Amniotic epithelial cell (primary cell): ENCODE measurements around the gene PHF23.
A peak's percentile ranks its signal among the peaks of the same experiment; 100 is the strongest.
"Not testable (repeated sequence)": the region's sequence is repeated elsewhere in the genome, so short reads cannot be mapped to it uniquely, and the experiment has no call there.

Source experiments
- DNase-seq: peaks from one replicate; pipeline ENCODE4 v3.0.0-alpha.2; 2010; ENCODE audit warnings: low read depth

PHF23 gene

DNA sequence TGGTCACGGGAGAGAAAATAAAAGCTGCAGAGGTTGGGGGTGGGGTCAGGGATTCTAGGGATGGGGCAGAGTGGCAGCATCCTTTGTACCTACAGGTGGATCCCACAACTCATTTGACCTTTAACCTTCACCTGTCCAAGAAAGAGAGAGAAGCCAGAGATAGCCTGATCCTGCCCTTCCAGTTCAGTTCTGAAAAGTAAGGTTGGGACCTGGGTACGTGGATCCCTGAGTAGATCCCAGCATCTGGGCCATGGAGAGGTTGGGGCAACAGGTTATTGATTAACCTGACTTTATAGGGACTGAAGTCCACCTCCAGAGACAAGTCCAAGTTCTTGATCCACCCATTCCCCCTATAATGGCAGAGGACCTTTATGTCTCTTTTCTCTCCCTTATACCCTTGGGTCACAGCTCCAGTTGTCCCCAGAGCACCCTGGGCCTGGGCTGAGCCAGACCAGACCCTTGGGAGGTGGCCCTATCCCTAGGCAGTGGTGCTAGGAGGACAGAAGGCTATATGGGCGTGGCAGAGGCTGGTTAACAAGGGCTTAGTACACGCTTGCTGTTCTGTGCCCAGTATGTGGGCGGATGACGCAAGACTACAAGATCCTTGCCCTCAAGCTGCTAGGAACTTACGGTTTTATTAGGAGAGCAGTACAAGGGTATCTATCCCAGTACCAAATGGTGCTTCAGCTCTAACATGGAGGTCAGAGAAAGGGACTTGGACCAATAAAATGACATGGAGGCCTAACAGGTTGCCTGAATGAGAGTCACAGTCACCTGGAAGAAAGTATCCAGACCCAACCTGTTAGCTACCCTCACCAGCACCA lies 19.7 kb upstream of the PHF23 start:
- peak; percentile 65 for DNase-seq

DNA sequence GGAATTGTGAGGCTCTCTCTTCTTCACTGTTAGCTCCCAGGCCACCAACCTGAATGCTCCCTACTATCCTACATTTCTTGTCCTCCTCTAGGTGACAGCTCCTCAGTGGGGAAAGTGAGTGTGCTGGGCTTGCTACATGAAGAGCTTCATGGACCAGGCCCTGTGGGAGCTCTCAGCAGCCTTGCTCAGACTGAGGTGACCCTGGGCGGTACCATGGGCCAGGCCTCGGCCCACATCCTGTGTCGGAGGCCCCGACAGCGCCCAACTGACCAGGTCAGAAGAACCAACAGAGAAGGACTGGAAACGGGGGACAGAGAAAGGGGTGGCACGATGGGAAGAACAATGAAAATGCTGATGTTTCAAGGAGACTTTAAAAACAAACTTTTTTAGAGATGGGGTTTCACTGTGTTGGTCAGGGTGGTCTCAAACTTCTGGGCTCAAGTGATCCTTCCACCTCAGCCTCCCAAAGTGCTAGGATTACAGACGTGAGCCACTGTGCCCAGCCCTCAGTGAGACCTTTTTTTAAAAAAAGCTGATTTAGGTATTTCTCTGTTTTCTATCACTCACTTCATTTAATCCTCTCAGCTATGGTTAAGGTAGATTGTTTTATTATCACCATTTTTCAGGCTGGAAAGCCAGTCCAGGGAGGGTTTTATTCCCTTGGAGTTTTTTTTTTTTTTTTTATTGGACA lies 17.7 kb upstream of the PHF23 start:
- no peak for DNase-seq

DNA sequence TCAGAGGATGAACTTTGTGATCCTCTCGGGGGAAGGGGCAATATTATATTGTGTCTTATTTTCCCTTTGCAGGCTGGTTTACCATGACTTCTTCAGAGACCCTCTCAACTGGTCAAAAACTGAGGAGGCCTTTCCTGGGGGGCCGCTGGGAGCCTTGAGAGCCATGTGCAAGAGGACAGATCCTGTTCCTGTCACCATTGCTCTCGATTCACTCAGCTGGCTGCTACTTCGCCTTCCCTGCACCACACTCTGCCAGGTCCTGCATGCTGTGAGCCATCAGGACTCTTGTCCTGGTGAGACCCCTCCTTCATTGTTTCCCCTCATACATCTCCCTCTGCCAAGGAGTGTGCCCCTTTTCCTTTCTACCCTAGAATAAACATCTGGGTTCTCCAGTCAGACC lies 15.3 kb upstream of the PHF23 start:
- no peak for DNase-seq

DNA sequence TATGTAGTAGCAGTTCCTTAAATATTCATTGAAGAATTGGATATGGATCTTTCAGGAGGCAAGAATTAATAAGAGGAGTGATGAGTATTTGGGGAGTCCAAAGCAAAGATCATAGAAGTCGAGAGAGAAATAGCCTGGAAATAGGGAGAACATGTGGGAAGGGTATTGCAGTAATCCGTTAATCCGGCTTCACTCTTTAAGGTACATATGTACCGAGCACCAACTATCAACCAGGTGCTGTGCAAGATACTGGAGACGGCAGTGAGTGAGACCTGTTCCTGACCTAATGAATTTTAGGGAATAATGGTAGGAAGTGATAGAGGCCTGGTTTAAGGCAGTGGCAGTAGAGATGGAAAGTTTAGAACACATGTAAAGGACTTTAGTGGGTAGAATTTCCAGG lies 13.8 kb upstream of the PHF23 start:
- no peak for DNase-seq

DNA sequence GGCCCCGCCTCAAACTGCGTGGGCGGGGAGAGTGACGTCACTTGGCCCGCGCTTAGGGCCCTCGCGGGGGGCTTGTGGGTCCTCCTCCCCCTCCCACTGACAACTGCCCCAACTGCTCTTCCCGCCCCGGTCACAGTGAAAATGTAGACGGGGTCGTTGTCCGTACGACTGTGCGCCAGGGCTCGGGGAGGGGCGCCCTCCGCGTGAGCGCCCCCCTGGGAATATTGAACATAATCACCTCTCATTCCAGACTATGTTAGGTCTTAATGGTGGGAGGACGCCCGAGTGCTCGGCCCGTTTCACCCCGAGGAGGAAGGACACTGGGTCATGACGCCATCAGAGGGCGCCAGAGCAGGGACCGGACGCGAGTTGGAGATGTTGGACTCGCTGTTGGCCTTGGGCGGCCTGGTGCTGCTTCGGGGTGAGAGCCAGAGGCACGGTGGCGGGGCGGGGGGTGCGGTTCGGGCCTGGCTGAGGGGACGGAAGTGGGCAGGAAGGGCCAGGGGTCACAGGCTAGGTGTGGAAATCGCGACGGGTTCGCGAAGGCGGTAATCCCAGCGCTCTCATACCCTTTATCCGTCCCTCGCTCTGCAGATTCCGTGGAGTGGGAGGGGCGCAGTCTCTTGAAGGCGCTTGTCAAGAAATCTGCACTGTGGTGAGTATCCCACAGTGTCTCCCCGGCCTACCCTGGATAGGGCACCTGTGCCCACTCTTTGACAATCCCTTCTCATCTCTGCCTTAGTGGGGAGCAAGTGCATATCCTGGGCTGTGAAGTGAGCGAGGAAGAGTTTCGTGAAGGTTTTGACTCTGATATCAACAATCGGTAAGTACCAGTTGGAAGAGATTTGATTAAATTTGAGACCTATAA lies 13.2 kb upstream of the PHF23 start, which contains the start of gene ELP5:
ELP5 (plus strand) TSS at position 40 of the 868 bp plus-strand sequence; CDS start at position 376, 336 bp downstream.
- DNase-seq: peak; percentile 90

DNA sequence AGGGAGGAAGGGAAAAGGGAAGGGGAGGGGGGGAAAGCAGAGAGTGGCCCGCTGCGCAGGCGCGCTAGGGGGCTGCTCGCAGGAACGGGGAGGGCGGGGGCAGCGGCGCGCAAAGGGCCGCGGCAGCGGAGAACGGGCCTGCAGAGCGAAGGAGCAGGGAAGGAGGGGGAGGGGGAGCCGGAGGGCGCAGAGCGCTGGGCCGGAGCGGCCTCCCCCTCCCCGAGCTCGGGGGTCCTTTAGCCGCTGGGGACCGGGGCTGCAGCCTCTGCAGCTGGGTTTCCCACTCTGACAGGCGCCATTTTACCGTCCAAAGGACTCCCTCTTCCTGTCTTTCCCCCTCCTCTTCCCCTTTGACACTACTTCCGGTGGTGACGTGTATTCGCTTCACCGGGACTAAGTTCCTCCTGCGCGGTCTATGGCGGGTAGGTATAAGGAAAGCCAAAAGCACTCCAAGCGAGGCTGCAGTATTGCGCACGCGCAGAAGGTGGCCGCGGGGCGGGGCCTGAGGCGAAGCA lies 12.5 kb upstream of the PHF23 start, which contains the start of gene CTDNEP1:
CTDNEP1 (minus strand) TSS at position 74 of the 515 bp plus-strand sequence. CDS start 438 bp downstream, outside the sequence.
- peak; percentile 100 for DNase-seq

DNA sequence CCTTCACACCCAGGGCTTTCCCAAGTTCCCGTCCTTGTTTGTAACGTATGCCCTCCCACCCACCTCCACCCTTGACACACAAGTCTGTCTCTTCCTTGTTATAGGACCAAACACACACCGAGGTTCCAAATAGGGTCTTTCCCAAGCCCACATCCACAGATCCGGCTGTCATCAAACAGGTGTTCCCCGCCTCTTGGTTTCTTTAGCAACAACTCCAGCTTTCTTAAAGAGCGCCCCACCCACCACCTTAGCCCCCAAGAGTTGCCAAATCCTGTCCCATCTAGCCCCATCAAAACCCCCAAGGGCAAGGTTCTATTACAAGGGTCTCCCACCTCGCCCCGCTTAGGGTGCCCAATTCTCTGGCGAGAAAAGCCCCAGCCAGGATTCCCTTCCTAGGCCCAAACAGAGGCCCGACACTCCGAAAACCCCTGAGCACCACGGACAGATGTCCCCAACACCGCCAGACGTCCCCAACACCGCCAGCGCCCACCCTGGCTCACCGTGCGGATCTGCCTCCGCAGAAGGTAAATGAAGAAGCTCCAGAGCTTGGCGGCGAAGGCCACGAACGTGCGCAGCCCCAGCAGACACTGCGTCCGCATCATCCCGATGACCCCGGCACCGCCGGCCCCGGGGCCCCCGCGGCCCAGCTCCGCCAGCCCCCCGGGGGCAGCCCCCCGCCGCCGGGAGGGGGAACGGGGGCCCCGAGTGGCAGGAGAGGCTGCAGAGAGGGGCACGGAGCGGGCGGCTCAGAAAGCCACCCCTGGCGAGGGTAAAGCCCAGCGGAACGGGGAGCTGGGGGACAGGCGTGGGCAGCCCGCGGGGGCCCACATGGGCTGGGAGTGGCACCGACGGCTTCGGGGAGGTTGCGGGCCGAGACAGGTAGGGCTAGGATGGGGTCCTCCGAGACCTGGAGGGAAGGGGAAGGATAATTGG lies 11.7 kb upstream of the PHF23 start:
- DNase-seq: no peak

DNA sequence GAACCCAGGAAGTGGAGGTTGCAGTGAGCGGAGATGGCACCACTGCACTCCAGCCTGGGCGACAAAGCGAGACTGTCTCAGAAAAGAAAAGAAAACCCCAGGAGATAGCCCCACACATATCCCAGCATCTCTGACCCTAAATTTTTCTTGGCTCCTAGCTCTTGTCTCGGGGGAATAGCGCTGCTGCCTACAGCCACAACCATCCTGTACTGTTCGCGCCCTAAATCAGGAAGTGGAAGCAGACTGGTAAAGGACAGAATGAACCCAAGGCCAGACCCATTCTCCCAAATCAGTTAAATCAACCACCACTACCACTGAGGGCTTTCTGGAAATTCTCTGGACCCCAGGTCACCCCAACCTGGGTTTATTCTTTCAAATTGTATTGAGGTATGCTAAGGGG lies 10.6 kb upstream of the PHF23 start:
- DNase-seq: no peak

DNA sequence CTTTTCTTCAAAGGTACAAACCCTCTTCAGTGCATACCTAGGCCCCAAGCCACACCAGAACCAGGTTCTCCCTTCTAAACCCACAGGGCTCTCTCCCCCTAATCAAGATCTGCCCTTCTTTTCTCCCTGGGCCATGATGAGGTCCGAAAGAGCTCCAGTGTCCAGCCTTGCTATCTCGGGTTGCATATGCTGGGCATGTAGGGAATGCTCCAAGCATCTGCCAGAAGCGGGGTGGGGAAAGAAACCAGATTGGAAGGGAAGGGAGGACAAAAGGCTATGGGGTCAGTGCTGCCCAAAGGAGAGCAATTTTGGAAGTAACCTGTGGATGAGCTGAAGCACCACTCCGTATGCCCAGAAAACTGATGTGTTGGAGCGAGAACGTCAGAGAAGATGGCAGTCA lies 10.0 kb upstream of the PHF23 start:
- DNase-seq: no peak

DNA sequence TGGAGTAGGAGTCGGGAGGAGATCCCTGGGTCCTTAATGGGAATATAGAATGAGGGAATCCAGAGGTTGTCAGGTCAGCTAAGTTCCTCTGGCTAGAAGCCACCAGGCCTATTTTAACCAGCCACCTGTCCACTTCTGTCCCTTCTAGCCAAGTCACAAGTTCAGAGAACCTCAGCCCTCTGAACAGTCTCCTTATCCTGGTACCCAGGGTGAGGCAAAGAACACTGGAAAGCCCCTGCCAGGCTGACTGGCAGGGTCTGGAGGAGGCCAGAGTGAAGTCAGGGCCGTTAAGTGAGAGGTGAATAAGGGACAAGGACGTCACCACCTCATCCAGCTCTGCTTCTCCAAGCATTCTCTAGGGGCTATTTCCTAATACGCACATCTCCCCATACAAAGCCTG lies 9.5 kb upstream of the PHF23 start:
- no peak for DNase-seq

DNA sequence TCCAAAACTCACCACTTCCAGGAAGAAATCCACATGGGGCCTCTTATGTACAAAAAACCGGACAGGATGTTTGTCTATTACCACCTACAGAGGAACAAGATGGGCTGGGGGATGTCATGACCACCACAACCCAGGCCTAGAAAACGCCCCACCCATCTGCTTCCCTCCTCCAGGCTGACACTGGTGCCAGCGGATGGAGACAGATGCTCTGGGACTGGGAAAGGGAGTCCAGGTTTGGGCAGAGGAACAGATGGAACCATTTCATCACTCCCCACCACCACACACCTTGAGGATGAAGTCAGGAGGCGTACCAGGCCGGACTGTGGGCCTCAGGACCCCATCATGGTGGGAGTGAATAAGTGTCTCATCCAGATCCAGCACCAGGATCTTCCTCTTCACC lies 7.5 kb upstream of the PHF23 start:
- no peak for DNase-seq

DNA sequence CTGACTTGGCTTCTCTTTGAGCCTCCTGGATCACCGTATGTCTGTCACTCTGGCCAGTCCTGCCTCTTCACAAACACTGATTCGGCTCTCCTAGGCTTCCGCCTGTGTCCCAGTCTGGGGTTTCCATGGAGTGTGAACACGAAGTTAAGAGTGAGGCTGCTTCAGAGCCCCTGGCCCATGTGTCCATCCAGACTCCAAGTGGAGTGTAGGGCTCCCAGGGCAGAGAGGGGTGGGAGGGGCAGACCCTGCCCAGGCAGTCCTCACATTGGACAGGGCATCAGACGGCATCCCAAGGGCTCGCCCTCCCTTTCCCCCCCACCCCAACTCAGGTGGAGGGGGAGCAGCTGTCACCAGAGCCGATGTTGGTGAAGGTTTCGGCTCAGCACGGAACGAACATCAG lies 4.6 kb upstream of the PHF23 start:
- not testable (repeated sequence) for DNase-seq

DNA sequence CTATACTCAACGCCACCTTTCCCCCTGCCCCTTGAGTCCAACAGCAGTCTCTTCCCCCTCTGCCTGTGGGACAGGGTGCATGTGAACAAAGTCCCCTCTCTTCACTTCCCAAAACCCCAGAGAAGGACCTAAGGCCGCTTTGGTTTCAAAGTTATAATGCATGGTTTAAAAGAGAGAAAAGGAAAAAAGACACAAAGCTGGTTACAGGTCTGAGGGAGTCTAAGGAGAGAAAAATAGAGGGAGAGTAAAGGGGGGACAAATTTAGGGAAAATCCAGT lies 4.1 kb upstream of the PHF23 start:
- DNase-seq: no peak

DNA sequence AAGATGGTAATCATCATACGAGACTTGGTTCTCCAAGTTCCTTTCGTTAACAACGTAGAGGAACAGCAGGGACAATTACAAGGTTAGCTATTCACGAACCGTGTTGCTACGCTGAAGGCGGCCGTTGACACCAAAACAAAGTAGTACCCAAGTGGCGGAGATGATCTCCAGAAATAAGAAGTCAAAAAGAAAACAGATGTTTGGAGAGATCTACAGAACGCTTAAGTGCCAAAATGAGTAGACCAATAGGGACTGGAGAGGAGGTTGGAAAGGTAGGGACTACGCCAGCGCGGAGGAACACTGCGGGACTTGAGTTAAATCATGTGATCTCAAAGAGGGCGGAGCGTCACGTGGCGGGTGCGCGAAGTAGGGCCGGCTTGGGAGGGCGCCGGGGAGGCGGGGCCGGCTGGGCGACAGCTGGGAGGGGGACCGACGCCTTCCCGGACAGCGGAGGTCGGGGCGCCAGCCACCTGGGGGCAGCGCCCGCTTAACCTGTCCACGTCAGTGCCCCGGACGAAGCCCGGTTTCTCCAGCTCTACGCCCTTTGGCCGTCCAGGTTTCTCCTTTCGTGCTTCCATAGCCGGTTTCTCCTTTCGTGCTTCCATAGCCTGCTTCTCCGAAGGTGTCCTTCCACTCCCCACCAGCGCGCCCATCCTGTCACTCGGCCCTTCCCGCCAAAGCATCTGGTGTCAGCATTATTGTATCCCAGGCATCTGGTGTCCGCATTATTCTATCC lies 3.6 kb upstream of the PHF23 start:
- DNase-seq: peak; percentile 95

DNA sequence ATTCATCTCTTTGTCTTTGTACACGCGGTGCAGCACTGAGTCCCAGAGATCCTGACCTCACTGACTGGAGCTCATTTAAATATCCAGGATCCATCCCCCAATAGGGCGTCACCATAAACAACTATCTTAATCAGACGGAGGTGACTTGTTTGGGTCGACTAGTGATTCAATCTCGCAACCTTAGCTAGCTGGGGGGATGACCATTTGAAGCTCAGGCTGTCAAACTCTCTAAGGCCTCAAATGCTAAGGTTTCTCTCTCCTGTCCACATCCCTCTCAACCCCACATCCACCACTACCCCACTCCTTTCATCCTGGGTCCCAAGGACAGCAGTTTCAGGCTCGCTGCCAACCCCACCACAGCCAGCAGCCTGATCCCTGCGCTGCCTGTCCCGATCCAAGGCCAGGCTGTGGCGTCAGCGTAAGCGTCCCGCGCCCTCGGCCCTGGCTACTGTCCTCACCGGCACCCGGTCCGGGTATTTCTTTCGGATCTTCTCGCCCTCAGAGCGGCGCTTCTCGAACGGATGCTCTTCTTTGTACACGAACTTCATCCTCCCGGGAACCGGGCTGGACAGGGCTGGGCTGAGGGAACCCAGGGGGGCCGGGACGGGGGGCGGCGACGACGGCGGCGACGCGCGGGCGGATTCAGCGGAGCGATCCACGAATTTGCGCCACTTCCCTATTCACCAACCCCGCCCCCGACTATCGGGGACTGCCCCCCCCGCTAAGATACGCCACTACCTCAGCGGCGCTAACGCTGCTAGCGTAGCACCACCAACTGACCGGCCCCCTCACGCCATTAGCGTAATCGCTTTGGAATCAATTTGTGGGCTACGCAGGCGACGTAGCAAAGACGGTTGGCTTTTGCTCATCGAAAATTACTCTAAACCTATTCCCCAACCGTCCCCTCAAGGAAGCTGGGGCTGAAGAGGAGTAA lies 2.8 kb upstream of the PHF23 start, which contains the start of gene GABARAP:
GABARAP (minus strand) TSS at position 667 of the 934 bp plus-strand sequence; CDS start at position 548, 119 bp downstream.
- peak; percentile 88 for DNase-seq

DNA sequence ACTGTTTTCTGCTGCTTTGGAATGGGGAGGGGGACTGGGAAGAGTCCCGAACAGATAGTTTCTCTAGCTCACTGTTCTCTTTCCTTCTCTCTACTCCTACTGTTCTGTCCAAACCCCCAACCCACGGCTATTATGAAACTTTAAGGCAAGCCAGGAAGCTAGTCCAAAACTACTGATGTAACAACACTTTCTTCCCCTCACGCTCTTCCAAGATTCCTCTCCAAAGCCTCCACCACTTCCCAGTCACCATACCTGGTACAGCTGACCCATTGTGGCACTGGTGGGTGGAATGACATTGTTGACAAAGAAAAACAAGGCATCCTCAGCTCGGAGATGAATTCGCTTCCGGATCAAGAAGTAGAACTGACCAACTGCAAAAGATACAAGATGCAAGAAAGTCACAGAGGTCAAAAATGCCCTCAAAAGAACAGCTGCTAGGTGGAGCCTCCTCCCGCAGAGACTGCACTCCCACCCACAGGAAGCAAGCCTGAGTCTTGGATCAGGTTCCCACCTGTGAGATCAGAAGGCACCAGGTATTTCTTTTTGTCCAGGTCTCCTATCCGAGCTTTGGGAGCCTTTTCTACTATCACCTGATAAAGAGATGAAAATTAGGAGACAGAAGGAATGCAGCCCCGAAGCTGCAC lies 2.0 kb upstream of the PHF23 start:
- DNase-seq: no peak

DNA sequence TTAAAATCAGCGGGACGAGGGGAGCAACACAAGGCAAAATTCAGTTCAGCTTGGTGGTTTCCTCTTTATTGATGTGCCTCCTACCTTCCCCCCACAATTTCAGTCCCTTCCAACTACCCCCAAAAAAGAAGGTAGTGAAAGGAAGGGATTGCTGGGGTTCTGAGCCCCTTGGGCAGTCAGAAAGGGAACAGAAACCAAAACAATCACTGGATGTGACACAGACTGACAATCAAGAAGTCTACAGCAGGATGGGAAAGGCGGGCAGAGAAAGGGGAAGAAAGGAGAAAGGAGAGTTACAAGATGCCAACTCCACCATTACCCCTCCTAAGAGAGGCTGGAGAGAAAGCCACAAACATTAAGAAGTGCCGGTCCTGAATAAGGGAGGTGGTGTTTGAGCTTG lies 1.1 kb upstream of the PHF23 start:
- no peak for DNase-seq

DNA sequence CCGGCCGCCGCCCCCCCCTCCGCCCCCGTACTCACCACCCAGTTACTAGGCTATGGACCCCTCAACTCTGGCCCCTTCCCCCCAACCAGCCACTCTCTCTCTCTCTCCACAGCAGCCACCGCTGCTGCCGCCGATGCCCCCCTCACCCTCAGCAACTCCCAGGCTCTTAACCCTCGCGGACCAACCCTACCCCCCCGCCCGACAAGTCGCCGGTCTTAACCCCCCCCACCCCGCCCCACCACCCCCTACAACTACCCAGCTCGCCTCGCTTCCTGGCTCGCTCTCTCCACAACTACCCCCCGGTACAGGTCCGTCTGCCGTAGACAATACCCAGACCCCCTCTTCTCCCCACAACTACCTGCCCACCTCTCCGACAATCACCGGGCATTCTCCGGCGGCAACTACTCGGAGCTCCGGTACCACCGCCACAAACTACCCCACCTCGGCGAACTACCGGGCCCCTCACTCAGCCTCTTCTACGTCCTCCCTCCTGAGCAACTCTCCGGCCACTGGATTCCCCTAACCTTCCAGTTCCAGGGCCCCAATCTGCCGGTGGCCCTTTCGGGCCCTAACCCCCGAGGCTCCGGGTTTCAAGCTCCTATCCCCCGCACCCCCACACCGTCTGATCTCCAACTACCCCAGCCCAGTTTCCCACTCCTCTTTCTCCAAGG lies 702 bp downstream of the PHF23 start:
- peak; percentile 36 for DNase-seq
